GM23338 (cell line): ENCODE data around the gene DNAJC13. TPM values are rescaled to one million over a fixed set of nuclear protein-coding genes. Genes with fewer than 3 reads are reported as not detected.

ENCODE experiments used
- ATAC-seq: fragments of 200-7000 bp; cut with Tn5 transposase; 3 replicates; pipeline ENCODE4 v1.9.1; 2020
- DNase-seq: peaks from one replicate; pipeline ENCODE4 v3.0.0-alpha.2; 2015; ENCODE audit warnings: low spot score
- H2AFZ ChIP-seq: fragments of 200-600 bp; sonication (generic); 2 replicates; pipeline ENCODE4 v1.8.0; 2016; ENCODE audit warnings: antibody characterized with exemption, mild to moderate bottlenecking, moderate library complexity
- H3F3A ChIP-seq: fragments of 200-600 bp; sonication (generic); replicated peaks from 2 replicates; pipeline ENCODE4 v1.8.0; 2017; ENCODE audit warnings: antibody characterized with exemption, mixed run types, low read depth
- H3K27ac ChIP-seq: fragments of 200-600 bp; sonication (generic); 2 replicates; pipeline ENCODE4 v1.6.1; 2016; ENCODE audit warnings: low read depth
- H3K27me3 ChIP-seq: fragments of 200-600 bp; sonication (generic); 2 replicates; pipeline ENCODE4 v1.8.0; 2016; ENCODE audit warnings: mild to moderate bottlenecking, mixed run types, moderate library complexity; ENCODE audit not compliant: insufficient read depth
- H3K36me3 ChIP-seq: fragments of 200-600 bp; sonication (generic); 2 replicates; pipeline ENCODE4 v1.8.0; 2016; ENCODE audit warnings: mild to moderate bottlenecking; ENCODE audit not compliant: insufficient read depth
- H3K4me1 ChIP-seq: fragments of 200-600 bp; sonication (generic); 2 replicates; pipeline ENCODE4 v1.8.0; 2016; ENCODE audit warnings: mild to moderate bottlenecking, moderate library complexity; ENCODE audit not compliant: insufficient read depth
- H3K4me2 ChIP-seq: fragments of 200-600 bp; sonication (generic); 2 replicates; pipeline ENCODE4 v1.7.1; 2017; ENCODE audit warnings: mixed run types
- H3K4me3 ChIP-seq: fragments of 200-600 bp; sonication (generic); 2 replicates; pipeline ENCODE4 v1.6.1; 2016; ENCODE audit warnings: mixed run types
- H3K79me2 ChIP-seq: fragments of 200-600 bp; sonication (generic); replicated peaks from 2 replicates; pipeline ENCODE4 v1.8.0; 2017; ENCODE audit warnings: mild to moderate bottlenecking; ENCODE audit not compliant: insufficient read depth
- H3K9me2 ChIP-seq: fragments of 200-600 bp; sonication (generic); 2 replicates; pipeline ENCODE4 v1.8.0; 2017; ENCODE audit not compliant: insufficient read depth
- H4K20me1 ChIP-seq: fragments of 200-600 bp; sonication (generic); replicated peaks from 2 replicates; pipeline ENCODE4 v1.8.0; 2017; ENCODE audit warnings: mild to moderate bottlenecking; ENCODE audit not compliant: insufficient read depth
- H3K27ac Mint-ChIP-seq: 2 replicates; pipeline ENCODE4 v1.8.0; 2020; ENCODE audit warnings: inconsistent platforms, mild to moderate bottlenecking, moderate library complexity, mixed read lengths
- H3K27me3 Mint-ChIP-seq: 3 replicates; pipeline ENCODE4 v1.8.0; 2022; ENCODE audit warnings: low read depth, mild to moderate bottlenecking, moderate library complexity, mixed read lengths, inconsistent platforms; ENCODE audit not compliant: insufficient read depth, poor library complexity
- H3K36me3 Mint-ChIP-seq: 3 replicates; pipeline ENCODE4 v1.8.0; 2021; ENCODE audit warnings: low read depth, mild to moderate bottlenecking, inconsistent platforms, moderate library complexity, mixed read lengths
- H3K4me1 Mint-ChIP-seq: 3 replicates; pipeline ENCODE4 v1.8.0; 2020; ENCODE audit warnings: mild to moderate bottlenecking, inconsistent platforms, mixed read lengths
- H3K4me3 Mint-ChIP-seq: 3 replicates; pipeline ENCODE4 v1.8.0; 2021; ENCODE audit warnings: moderate library complexity, mild to moderate bottlenecking, inconsistent platforms, mixed read lengths
- H3K9me3 Mint-ChIP-seq: 3 replicates; pipeline ENCODE4 v1.8.0; 2020; ENCODE audit warnings: moderate library complexity, mild to moderate bottlenecking, inconsistent platforms, mixed read lengths
- CREB1 ChIP-seq: fragments of 250-450 bp; sonication (Bioruptor Pico); IDR thresholded peaks from 2 replicates; pipeline ENCODE4 v1.5.0; 2020; ENCODE audit warnings: low read depth, mild to moderate bottlenecking, moderate library complexity
- EZH2 ChIP-seq: fragments of 200-600 bp; sonication (generic); IDR thresholded peaks from one replicate; pipeline ENCODE4 v1.8.0; 2017; ENCODE audit warnings: antibody characterized with exemption, mild to moderate bottlenecking, low read depth; ENCODE audit not compliant: unreplicated experiment
- EZH2phosphoT487 ChIP-seq: fragments of 200-600 bp; sonication (generic); IDR thresholded peaks from one replicate; pipeline ENCODE4 v1.8.1; 2018; ENCODE audit warnings: antibody characterized with exemption; ENCODE audit not compliant: unreplicated experiment
- JUNB ChIP-seq: IDR thresholded peaks from one replicate; pipeline ENCODE4 v1.6.1; 2016; ENCODE audit warnings: antibody characterized with exemption; ENCODE audit not compliant: unreplicated experiment
- NANOG ChIP-seq: IDR thresholded peaks from 2 replicates; pipeline ENCODE4 v1.6.1; 2016; ENCODE audit warnings: antibody characterized with exemption, borderline replicate concordance
- POLR2AphosphoS5 ChIP-seq: IDR thresholded peaks from 2 replicates; pipeline ENCODE4 v1.6.1; 2016; ENCODE audit warnings: antibody characterized with exemption, low read depth
- STAT1 ChIP-seq: IDR thresholded peaks from one replicate; pipeline ENCODE4 v1.6.1; 2016; ENCODE audit warnings: antibody characterized with exemption; ENCODE audit not compliant: unreplicated experiment
- ZNF114 ChIP-seq: fragments of 250-450 bp; sonication (Bioruptor Pico); IDR thresholded peaks from 2 replicates; pipeline ENCODE4 v1.5.0; 2020; ENCODE audit warnings: mild to moderate bottlenecking, moderate library complexity
- ZNF331 ChIP-seq: fragments of 250-450 bp; sonication (Bioruptor Pico); IDR thresholded peaks from 2 replicates; pipeline ENCODE4 v1.5.0; 2020; ENCODE audit warnings: low read depth, mild to moderate bottlenecking, moderate library complexity
- polyA plus RNA-seq: library from polyadenylated mRNA; unstranded; fragments of >200 nt; fragmentation: Nextera tagmentation; extraction: Ambion mirVana; gene quantifications from 2 replicates; pipeline ENCODE4 v1.2.1, GENCODE V29; 2016
- total RNA-seq: library from RNA; depleted of rRNA; stranded (reverse); fragments of >200 nt; shearing (Covaris generic); gene quantifications from 2 replicates; pipeline ENCODE4 v1.2.3, GENCODE V29; 2014
- TF ChIP-seq, protein P1 (sequence below): IDR thresholded peaks from 2 replicates; pipeline ENCODE4 v1.6.1; 2016; ENCODE audit warnings: antibody characterized with exemption
- TF ChIP-seq, protein P2 (sequence below), 2 experiments: fragments of 200-600 bp in 1 of 2; sonication (generic) in 1 of 2; conservative IDR thresholded peaks; 2 replicates each; pipeline versions ENCODE4 v1.5.1 to v1.6.1; 2016 to 2017; ENCODE audit warnings: antibody characterized with exemption in 2 of 2, low read depth in 2 of 2, mild to moderate bottlenecking in 2 of 2, moderate library complexity in 1 of 2
- TF ChIP-seq, protein P3 (sequence below): fragments of 250-450 bp; sonication (Bioruptor Pico); IDR thresholded peaks from 2 replicates; pipeline ENCODE4 v1.5.0; 2020; ENCODE audit warnings: mild to moderate bottlenecking, moderate library complexity
- TF ChIP-seq, protein P4 (sequence below): IDR thresholded peaks from one replicate; pipeline ENCODE4 v1.6.1; 2018; ENCODE audit warnings: antibody characterized with exemption; ENCODE audit not compliant: unreplicated experiment

Gene DNAJC13
- total and polyA plus RNA-seq, 2 experiments from 2014 or later: 8.3 to 33.6 TPM

DNA sequence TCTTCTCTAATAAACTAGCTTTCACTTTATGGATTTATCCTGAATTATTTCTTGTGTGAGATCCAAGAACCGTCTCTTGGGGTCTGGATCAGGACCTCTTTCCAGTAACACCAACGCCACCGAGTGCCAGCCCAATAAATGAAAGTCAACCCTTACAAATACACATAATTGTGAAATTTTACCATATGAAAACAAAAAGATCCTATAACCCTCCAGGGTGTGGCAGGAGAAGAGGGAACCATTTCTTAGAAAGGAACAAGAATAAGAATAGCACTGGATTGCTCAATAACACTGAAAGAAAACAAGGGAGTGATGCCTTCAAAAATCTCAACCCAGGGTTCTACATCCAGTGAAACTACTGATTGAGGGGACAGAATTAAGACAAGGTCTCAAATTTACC, 128.2 kb downstream of the DNAJC13 start:
- H2AFZ ChIP-seq: no peak overlapping the region
- Mint-ChIP-seq H3K36me3 (no peaks in the 10 kb centered on the region), H3K4me1 (0 out of 3 replicates have a peak, but pooled peaks cover 2% of the 10 kb centered on the region), H3K9me3 (no peaks in the 10 kb centered on the region), H3K4me3 (no peak overlapping the region), H3K27me3 (no peaks in the 10 kb centered on the region), H3K27ac (no peak overlapping the region)
- TF ChIP-seq NANOG: no peak
- TF ChIP-seq, protein P1, sequence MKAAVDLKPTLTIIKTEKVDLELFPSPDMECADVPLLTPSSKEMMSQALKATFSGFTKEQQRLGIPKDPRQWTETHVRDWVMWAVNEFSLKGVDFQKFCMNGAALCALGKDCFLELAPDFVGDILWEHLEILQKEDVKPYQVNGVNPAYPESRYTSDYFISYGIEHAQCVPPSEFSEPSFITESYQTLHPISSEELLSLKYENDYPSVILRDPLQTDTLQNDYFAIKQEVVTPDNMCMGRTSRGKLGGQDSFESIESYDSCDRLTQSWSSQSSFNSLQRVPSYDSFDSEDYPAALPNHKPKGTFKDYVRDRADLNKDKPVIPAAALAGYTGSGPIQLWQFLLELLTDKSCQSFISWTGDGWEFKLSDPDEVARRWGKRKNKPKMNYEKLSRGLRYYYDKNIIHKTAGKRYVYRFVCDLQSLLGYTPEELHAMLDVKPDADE: no peak
- TF ChIP-seq EZH2: no peak
- TF ChIP-seq POLR2AphosphoS5: no peak
- TF ChIP-seq ZNF331 (CRISPR knock-in tag): no peak
- TF ChIP-seq, protein P2, sequence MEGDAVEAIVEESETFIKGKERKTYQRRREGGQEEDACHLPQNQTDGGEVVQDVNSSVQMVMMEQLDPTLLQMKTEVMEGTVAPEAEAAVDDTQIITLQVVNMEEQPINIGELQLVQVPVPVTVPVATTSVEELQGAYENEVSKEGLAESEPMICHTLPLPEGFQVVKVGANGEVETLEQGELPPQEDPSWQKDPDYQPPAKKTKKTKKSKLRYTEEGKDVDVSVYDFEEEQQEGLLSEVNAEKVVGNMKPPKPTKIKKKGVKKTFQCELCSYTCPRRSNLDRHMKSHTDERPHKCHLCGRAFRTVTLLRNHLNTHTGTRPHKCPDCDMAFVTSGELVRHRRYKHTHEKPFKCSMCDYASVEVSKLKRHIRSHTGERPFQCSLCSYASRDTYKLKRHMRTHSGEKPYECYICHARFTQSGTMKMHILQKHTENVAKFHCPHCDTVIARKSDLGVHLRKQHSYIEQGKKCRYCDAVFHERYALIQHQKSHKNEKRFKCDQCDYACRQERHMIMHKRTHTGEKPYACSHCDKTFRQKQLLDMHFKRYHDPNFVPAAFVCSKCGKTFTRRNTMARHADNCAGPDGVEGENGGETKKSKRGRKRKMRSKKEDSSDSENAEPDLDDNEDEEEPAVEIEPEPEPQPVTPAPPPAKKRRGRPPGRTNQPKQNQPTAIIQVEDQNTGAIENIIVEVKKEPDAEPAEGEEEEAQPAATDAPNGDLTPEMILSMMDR (conservative IDR thresholded peaks at IDR 0.05; ENCODE audit: low read depth in 2 of 2): no peak
- TF ChIP-seq ZNF114: no peak
- no peak for TF ChIP-seq JUNB
- TF ChIP-seq STAT1: no peak
- TF ChIP-seq, protein P3, sequence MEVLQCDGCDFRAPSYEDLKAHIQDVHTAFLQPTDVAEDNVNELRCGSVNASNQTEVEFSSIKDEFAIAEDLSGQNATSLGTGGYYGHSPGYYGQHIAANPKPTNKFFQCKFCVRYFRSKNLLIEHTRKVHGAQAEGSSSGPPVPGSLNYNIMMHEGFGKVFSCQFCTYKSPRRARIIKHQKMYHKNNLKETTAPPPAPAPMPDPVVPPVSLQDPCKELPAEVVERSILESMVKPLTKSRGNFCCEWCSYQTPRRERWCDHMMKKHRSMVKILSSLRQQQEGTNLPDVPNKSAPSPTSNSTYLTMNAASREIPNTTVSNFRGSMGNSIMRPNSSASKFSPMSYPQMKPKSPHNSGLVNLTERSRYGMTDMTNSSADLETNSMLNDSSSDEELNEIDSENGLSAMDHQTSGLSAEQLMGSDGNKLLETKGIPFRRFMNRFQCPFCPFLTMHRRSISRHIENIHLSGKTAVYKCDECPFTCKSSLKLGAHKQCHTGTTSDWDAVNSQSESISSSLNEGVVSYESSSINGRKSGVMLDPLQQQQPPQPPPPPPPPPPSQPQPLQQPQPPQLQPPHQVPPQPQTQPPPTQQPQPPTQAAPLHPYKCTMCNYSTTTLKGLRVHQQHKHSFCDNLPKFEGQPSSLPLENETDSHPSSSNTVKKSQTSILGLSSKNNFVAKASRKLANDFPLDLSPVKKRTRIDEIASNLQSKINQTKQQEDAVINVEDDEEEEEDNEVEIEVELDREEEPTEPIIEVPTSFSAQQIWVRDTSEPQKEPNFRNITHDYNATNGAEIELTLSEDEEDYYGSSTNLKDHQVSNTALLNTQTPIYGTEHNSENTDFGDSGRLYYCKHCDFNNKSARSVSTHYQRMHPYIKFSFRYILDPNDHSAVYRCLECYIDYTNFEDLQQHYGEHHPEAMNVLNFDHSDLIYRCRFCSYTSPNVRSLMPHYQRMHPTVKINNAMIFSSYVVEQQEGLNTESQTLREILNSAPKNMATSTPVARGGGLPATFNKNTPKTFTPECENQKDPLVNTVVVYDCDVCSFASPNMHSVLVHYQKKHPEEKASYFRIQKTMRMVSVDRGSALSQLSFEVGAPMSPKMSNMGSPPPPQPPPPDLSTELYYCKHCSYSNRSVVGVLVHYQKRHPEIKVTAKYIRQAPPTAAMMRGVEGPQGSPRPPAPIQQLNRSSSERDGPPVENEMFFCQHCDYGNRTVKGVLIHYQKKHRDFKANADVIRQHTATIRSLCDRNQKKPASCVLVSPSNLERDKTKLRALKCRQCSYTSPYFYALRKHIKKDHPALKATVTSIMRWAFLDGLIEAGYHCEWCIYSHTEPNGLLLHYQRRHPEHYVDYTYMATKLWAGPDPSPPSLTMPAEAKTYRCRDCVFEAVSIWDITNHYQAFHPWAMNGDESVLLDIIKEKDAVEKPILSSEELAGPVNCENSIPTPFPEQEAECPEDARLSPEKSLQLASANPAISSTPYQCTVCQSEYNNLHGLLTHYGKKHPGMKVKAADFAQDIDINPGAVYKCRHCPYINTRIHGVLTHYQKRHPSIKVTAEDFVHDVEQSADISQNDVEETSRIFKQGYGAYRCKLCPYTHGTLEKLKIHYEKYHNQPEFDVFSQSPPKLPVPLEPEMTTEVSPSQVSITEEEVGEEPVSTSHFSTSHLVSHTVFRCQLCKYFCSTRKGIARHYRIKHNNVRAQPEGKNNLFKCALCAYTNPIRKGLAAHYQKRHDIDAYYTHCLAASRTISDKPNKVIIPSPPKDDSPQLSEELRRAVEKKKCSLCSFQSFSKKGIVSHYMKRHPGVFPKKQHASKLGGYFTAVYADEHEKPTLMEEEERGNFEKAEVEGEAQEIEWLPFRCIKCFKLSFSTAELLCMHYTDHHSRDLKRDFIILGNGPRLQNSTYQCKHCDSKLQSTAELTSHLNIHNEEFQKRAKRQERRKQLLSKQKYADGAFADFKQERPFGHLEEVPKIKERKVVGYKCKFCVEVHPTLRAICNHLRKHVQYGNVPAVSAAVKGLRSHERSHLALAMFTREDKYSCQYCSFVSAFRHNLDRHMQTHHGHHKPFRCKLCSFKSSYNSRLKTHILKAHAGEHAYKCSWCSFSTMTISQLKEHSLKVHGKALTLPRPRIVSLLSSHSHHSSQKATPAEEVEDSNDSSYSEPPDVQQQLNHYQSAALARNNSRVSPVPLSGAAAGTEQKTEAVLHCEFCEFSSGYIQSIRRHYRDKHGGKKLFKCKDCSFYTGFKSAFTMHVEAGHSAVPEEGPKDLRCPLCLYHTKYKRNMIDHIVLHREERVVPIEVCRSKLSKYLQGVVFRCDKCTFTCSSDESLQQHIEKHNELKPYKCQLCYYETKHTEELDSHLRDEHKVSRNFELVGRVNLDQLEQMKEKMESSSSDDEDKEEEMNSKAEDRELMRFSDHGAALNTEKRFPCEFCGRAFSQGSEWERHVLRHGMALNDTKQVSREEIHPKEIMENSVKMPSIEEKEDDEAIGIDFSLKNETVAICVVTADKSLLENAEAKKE (CRISPR knock-in tag): no peak
- TF ChIP-seq EZH2phosphoT487: no peak
- TF ChIP-seq, protein P4, sequence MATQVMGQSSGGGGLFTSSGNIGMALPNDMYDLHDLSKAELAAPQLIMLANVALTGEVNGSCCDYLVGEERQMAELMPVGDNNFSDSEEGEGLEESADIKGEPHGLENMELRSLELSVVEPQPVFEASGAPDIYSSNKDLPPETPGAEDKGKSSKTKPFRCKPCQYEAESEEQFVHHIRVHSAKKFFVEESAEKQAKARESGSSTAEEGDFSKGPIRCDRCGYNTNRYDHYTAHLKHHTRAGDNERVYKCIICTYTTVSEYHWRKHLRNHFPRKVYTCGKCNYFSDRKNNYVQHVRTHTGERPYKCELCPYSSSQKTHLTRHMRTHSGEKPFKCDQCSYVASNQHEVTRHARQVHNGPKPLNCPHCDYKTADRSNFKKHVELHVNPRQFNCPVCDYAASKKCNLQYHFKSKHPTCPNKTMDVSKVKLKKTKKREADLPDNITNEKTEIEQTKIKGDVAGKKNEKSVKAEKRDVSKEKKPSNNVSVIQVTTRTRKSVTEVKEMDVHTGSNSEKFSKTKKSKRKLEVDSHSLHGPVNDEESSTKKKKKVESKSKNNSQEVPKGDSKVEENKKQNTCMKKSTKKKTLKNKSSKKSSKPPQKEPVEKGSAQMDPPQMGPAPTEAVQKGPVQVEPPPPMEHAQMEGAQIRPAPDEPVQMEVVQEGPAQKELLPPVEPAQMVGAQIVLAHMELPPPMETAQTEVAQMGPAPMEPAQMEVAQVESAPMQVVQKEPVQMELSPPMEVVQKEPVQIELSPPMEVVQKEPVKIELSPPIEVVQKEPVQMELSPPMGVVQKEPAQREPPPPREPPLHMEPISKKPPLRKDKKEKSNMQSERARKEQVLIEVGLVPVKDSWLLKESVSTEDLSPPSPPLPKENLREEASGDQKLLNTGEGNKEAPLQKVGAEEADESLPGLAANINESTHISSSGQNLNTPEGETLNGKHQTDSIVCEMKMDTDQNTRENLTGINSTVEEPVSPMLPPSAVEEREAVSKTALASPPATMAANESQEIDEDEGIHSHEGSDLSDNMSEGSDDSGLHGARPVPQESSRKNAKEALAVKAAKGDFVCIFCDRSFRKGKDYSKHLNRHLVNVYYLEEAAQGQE: no peak
- TF ChIP-seq CREB1 (CRISPR knock-in tag): no peak
- ATAC-seq: no peak
- H3K27ac ChIP-seq: no peak overlapping the region
- H3K79me2 ChIP-seq: no peaks in the 10 kb centered on the region
- no peaks in the 10 kb centered on the region for H3F3A ChIP-seq
- H4K20me1 ChIP-seq: no peaks in the 10 kb centered on the region
- no peak overlapping the region for H3K4me3 ChIP-seq
- H3K9me2 ChIP-seq: no peaks in the 10 kb centered on the region
- H3K36me3 ChIP-seq: no peaks in the 10 kb centered on the region
- H3K4me2 ChIP-seq: no peak overlapping the region
- DNase-seq: no peak
- H3K27me3 ChIP-seq: no peaks in the 10 kb centered on the region
- no peaks in the 10 kb centered on the region for H3K4me1 ChIP-seq
